Endothelial cell of umbilical vein (primary cell): ENCODE measurements around the gene SRRM4. TPM values are rescaled to one million over a fixed set of nuclear protein-coding genes. Genes with fewer than 3 reads are reported as not detected.

Source experiments
- BruUV-seq: library from RNA; stranded (reverse); fragments of 400-500 nt; replicated peaks from 2 replicates; lab custom pipeline; 2021; lab: Mats Ljungman, UMichigan
- CTCF ChIA-PET: fragments of 300-600, 350-600 bp; sonication (Branson Sonifier 250); formaldehyde crosslinking; loops from one replicate; lab custom pipeline; 2021; ENCODE audit warnings: antibody characterized with exemption, inconsistent platforms; lab: Charles Lee
- POLR2A ChIA-PET: fragments of 300-600, 350-600 bp; sonication (Branson Sonifier 250); formaldehyde crosslinking; loops from one replicate; lab custom pipeline; 2021; ENCODE audit warnings: antibody characterized with exemption, inconsistent platforms; lab: Charles Lee
- DNase-seq: peaks from one replicate; pipeline ENCODE4 v3.0.0-alpha.2; 2011; ENCODE audit warnings: low read depth, low spot score
- FAIRE-seq: peaks from 2 replicates; lab custom pipeline; 2011; peaks lifted over from hg19 to GRCh38; lab: Jason Lieb, UNC
- H2AFZ ChIP-seq: 2 replicates; pipeline ENCODE4 v1.6.0; 2012; ENCODE audit warnings: low read depth, low read length, control low read depth, inconsistent platforms
- H3K27ac ChIP-seq: 2 replicates; pipeline ENCODE4 v1.5.1; 2011; ENCODE audit warnings: low read depth, mild to moderate bottlenecking, control low read depth, low read length, moderate library complexity; ENCODE audit not compliant: insufficient read depth
- H3K27me3 ChIP-seq, 2 experiments: 2 replicates each; pipeline versions ENCODE4 v1.6.0 to v1.6.1; 2011; ENCODE audit warnings: low read length in 2 of 2, mixed read lengths in 1 of 2; ENCODE audit not compliant: control insufficient read depth in 2 of 2, insufficient read depth in 2 of 2
- H3K36me3 ChIP-seq, 2 experiments: 2 replicates in 1 of 2; 3 replicates in 1 of 2; pipeline ENCODE4 v1.5.1; 2011; ENCODE audit warnings: low read length in 2 of 2, mild to moderate bottlenecking in 1 of 2, moderate library complexity in 1 of 2; ENCODE audit not compliant: control insufficient read depth in 2 of 2, insufficient read depth in 2 of 2; ENCODE audit errors: extremely low read depth in 1 of 2
- H3K4me1 ChIP-seq: 3 replicates; pipeline ENCODE4 v1.5.1; 2011; ENCODE audit warnings: mild to moderate bottlenecking, low read length; ENCODE audit not compliant: control insufficient read depth, insufficient read depth; ENCODE audit errors: extremely low read depth
- H3K4me2 ChIP-seq: 2 replicates; pipeline ENCODE4 v1.6.1; 2011; ENCODE audit warnings: low read length, control low read depth, mixed read lengths; ENCODE audit not compliant: insufficient read depth
- H3K4me3 ChIP-seq, 3 experiments: fragments of 200-600 bp in 1 of 3; sonication (generic), shearing (Covaris generic) in 1 of 3; replicated peaks in 1 of 3; 2 replicates each; pipeline ENCODE4 v1.5.1; 2011 to 2016; ENCODE audit warnings: control low read depth in 3 of 3, low read length in 3 of 3, mild to moderate bottlenecking in 2 of 3, inconsistent platforms in 1 of 3, low read depth in 1 of 3, moderate library complexity in 1 of 3; ENCODE audit not compliant: insufficient read depth in 1 of 3
- H3K79me2 ChIP-seq: 2 replicates; pipeline ENCODE4 v1.6.0; 2012; ENCODE audit warnings: low read length, inconsistent platforms; ENCODE audit not compliant: control insufficient read depth, insufficient read depth
- H3K9ac ChIP-seq: replicated peaks from 2 replicates; pipeline ENCODE3; 2011; ENCODE audit warnings: low read length, control low read depth; ENCODE audit not compliant: insufficient read depth; ENCODE audit errors: extremely low read depth
- H3K9me1 ChIP-seq: replicated peaks from 3 replicates; pipeline ENCODE4 v1.6.0; 2011; ENCODE audit warnings: mild to moderate bottlenecking, low read length; ENCODE audit not compliant: control insufficient read depth, insufficient read depth; ENCODE audit errors: extremely low read depth
- H3K9me3 ChIP-seq: replicated peaks from 2 replicates; pipeline ENCODE4 v1.5.1; 2012; ENCODE audit warnings: low read length, inconsistent platforms; ENCODE audit not compliant: control insufficient read depth, insufficient read depth
- H4K20me1 ChIP-seq: replicated peaks from 2 replicates; pipeline ENCODE3; 2011; ENCODE audit warnings: mild to moderate bottlenecking, low read length; ENCODE audit not compliant: control insufficient read depth, insufficient read depth; ENCODE audit errors: extremely low read depth
- GATA2 ChIP-seq: IDR thresholded peaks from 2 replicates; pipeline ENCODE4 v1.7.0; 2011; ENCODE audit warnings: low read depth, mild to moderate bottlenecking, moderate library complexity, mixed read lengths, low read length; ENCODE audit not compliant: insufficient read length, insufficient read depth
- JUN ChIP-seq: IDR thresholded peaks from 2 replicates; pipeline ENCODE4 v1.6.1; 2011; ENCODE audit warnings: borderline replicate concordance, low read depth; ENCODE audit not compliant: insufficient read length, insufficient read depth
- MAX ChIP-seq: IDR thresholded peaks from 2 replicates; pipeline ENCODE4 v1.6.1; 2011; ENCODE audit not compliant: insufficient read depth, insufficient read length
- MYC ChIP-seq: IDR thresholded peaks from one replicate; pipeline ENCODE4 v1.6.1; 2011; ENCODE audit warnings: mild to moderate bottlenecking, low read depth, low read length
- POLR2A ChIP-seq: IDR thresholded peaks from 2 replicates; pipeline ENCODE4 v1.6.1; 2012; ENCODE audit warnings: low read depth, mild to moderate bottlenecking, control low read depth, low read length
- POLR2AphosphoS5 ChIP-seq: IDR thresholded peaks from 2 replicates; pipeline ENCODE4 v1.6.1; 2012; ENCODE audit warnings: low read depth, mild to moderate bottlenecking, control low read depth, low read length, moderate library complexity; ENCODE audit not compliant: insufficient read depth
- dilution Hi-C: fragments of 300-500 bp; cut with MboI; formaldehyde crosslinking; loops from one replicate; pipeline ENCODE4 v1.15.0; 2019; ENCODE audit warnings: low sequenced_read_pairs; ENCODE audit not compliant: extremely low pct_ligation_motif_present
- intact Hi-C: fragments of 100-400 bp; cut with micrococcal nuclease; formaldehyde crosslinking; loops from one replicate; pipeline ENCODE4 v1.10.0; 2022
- polyA plus RNA-seq, 4 experiments: library from polyadenylated mRNA; depleted of rRNA in 3 of 4; stranded (reverse) in 3 of 4; unstranded in 1 of 4; fragments of >200 nt; gene quantifications; 2 replicates each; pipeline versions ENCODE4 v1.2.1 to v1.2.3, GENCODE V29; 2011 to 2012; ENCODE audit warnings: missing spikeins in 1 of 4
- total RNA-seq: library from RNA; stranded (reverse); gene quantifications from 2 replicates; pipeline ENCODE4 v1.2.3, GENCODE V29; 2021
- TF ChIP-seq, protein P1 (sequence below), 2 donors: IDR thresholded peaks; 1 replicate in 1 of 2; 2 replicates in 1 of 2; pipeline ENCODE4 v1.5.1; 2011; ENCODE audit warnings: low read length in 2 of 2, mild to moderate bottlenecking in 2 of 2, moderate library complexity in 2 of 2, control low read depth in 1 of 2, inconsistent platforms in 1 of 2, low read depth in 1 of 2; ENCODE audit not compliant: insufficient read depth in 1 of 2; ENCODE audit errors: extremely low read depth in 1 of 2

SRRM4 gene
- total and polyA plus RNA-seq, 2 donors (not counting 3 experiments of a cell fraction or from before 2014, with no cell fraction given): not detected

GRCh38 chr12:118964988-118965387 lies 16.4 kb upstream of the SRRM4 start:
- no peaks in the 10 kb centered on the region for H4K20me1 ChIP-seq
- H3K9me3 ChIP-seq: peaks cover 2% of the 10 kb centered on the region
- no peaks in the 10 kb centered on the region for H3K36me3 ChIP-seq
- CTCF ChIA-PET: no interaction called here
- no peak overlapping the region for H2AFZ ChIP-seq
- no peak overlapping the region for H3K4me3 ChIP-seq
- POLR2A ChIA-PET: no interaction called here
- TF ChIP-seq GATA2 (no peak), MAX (no peak), JUN (no peak), POLR2A (no peak), POLR2AphosphoS5 (no peak), MYC (no peak)
- TF ChIP-seq, protein P1, sequence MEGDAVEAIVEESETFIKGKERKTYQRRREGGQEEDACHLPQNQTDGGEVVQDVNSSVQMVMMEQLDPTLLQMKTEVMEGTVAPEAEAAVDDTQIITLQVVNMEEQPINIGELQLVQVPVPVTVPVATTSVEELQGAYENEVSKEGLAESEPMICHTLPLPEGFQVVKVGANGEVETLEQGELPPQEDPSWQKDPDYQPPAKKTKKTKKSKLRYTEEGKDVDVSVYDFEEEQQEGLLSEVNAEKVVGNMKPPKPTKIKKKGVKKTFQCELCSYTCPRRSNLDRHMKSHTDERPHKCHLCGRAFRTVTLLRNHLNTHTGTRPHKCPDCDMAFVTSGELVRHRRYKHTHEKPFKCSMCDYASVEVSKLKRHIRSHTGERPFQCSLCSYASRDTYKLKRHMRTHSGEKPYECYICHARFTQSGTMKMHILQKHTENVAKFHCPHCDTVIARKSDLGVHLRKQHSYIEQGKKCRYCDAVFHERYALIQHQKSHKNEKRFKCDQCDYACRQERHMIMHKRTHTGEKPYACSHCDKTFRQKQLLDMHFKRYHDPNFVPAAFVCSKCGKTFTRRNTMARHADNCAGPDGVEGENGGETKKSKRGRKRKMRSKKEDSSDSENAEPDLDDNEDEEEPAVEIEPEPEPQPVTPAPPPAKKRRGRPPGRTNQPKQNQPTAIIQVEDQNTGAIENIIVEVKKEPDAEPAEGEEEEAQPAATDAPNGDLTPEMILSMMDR (IDR thresholded peaks at IDR 0.05; ENCODE audit: extremely low read depth in 1 of 2, insufficient read depth in 1 of 2, low read depth in 1 of 2, low read length in 2 of 2): no peak
- FAIRE-seq: no peak
- H3K9me1 ChIP-seq: no peaks in the 10 kb centered on the region
- H3K9ac ChIP-seq: no peak overlapping the region
- no peak overlapping the region for H3K27ac ChIP-seq
- H3K79me2 ChIP-seq: no peaks in the 10 kb centered on the region
- H3K27me3 ChIP-seq: no peaks in the 10 kb centered on the region
- BruUV-seq: no TSS peak
- H3K4me1 ChIP-seq: no peaks in the 10 kb centered on the region
- intact Hi-C loops: no loop called here
- dilution Hi-C loops: no loop called here
- H3K4me2 ChIP-seq: no peak overlapping the region
- no peak for DNase-seq
